Epithelial cell of esophagus (primary cell): Measurements from ENCODE around the gene DRAXIN.

Experiments
- DNase-seq: peaks from one replicate; pipeline ENCODE4 v3.0.0; 2010; ENCODE audit warnings: low read depth
- H3K4me3 ChIP-seq: 2 replicates; pipeline ENCODE4 v1.5.1; 2011; ENCODE audit warnings: mild to moderate bottlenecking, low read length, control low read depth
- TF ChIP-seq, protein P1 (sequence below): IDR thresholded peaks from 2 replicates; pipeline ENCODE4 v1.5.1; 2011; ENCODE audit warnings: low read depth, mild to moderate bottlenecking, low read length, control low read depth, inconsistent platforms; ENCODE audit not compliant: insufficient read depth; ENCODE audit errors: missing control alignments

The DRAXIN gene

DNA sequence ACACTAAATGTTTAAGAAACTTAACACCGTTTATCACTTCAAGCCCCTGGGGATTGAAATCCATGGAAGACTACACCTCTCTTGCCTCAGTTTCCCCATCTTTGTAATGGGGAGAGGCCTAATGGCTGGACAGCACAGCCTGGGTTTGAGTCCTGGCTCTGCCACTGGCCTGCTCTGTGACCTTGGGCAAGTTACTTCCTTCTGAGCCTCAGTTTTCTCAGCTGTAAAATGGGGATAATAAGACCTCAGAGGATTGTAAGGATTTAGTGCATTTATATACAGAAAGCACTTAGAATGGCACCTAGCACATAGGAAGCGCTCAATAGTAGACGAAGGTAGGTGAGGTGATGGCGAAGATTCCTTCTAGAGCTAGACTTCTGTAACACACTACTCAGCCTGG, 50.0 kb downstream of the DRAXIN start:
- H3K4me3 ChIP-seq, result no peak overlapping the region
- TF ChIP-seq, protein P1, sequence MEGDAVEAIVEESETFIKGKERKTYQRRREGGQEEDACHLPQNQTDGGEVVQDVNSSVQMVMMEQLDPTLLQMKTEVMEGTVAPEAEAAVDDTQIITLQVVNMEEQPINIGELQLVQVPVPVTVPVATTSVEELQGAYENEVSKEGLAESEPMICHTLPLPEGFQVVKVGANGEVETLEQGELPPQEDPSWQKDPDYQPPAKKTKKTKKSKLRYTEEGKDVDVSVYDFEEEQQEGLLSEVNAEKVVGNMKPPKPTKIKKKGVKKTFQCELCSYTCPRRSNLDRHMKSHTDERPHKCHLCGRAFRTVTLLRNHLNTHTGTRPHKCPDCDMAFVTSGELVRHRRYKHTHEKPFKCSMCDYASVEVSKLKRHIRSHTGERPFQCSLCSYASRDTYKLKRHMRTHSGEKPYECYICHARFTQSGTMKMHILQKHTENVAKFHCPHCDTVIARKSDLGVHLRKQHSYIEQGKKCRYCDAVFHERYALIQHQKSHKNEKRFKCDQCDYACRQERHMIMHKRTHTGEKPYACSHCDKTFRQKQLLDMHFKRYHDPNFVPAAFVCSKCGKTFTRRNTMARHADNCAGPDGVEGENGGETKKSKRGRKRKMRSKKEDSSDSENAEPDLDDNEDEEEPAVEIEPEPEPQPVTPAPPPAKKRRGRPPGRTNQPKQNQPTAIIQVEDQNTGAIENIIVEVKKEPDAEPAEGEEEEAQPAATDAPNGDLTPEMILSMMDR, result no peak
- no peak for DNase-seq

DNA sequence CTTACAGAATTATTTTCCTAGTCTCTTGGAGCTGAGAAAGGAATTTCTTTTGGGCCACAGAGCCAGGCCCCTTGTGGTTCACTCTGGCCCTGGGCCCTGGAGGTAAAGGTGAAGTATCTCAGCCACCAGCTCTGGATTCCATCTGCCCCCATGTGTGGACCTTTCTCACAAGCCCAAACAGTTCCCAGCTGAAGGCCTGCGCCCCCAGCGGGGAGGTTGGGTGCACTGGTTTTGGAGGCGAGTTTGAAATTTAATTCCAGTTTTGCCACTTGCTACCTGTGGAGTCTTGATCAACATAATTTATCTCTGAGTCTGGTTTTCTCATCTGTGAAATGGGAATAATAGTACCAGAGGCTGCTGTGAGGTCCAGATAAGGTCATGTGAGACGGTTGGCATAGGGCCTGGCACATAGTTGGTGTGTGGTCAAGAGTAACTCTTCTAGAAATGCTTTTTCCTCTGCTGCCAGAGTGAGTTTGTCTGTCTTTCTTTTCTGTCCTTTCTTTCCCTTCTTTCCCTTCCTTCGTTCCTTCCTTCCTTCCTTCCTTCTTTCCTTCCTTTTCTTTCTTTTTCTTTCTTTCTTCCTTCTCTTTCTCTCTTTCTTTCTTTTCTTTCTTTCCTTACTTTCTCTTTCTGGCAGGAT, 50.5 kb downstream of the DRAXIN start:
- DNase-seq, result no peak
- no peak overlapping the region for H3K4me3 ChIP-seq
- TF ChIP-seq, protein P1, result no peak

DNA sequence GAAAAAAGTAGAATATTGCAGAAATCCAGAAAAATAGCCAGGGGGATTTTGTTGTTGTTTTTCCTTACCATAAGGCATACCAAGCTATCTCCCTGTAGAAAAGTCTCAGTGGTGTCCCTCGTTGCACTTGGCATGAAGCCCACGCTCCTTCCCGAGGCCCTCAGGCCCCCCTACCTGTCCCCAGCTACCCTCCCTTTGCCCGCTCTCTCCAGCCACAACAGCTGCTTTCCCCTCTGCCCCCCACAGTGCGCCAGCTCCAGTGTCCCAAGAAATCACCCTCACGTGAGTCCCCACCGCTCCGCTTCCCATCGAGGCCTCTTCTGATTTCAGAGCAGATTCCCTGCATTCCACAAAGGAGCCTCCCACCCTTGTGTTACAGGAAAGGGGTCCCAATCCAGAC, 52.8 kb downstream of the DRAXIN start:
- TF ChIP-seq, protein P1, result no peak
- DNase-seq, result no peak
- no peak overlapping the region for H3K4me3 ChIP-seq

DNA sequence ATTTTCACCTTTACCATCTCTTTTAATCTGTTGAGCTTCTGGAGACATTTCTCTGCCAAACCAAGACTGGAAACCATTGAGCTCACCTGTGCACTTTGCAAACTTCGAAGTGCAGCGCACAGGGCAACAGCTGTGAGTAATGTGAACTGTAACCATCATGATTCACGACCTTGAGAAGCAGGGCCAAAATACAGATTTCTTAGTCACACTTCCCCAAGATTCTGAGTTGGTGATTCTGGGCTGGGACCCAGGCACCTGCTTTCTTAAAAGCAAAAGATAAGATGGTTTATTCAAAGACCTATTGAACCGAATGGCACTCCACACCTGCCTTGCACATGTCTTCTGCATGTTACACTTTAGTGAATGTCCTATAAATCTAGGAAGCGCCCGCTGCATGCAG, 54.6 kb downstream of the DRAXIN start:
- no peak overlapping the region for H3K4me3 ChIP-seq
- peak; percentile 60 for DNase-seq
- TF ChIP-seq, protein P1, result no peak

DNA sequence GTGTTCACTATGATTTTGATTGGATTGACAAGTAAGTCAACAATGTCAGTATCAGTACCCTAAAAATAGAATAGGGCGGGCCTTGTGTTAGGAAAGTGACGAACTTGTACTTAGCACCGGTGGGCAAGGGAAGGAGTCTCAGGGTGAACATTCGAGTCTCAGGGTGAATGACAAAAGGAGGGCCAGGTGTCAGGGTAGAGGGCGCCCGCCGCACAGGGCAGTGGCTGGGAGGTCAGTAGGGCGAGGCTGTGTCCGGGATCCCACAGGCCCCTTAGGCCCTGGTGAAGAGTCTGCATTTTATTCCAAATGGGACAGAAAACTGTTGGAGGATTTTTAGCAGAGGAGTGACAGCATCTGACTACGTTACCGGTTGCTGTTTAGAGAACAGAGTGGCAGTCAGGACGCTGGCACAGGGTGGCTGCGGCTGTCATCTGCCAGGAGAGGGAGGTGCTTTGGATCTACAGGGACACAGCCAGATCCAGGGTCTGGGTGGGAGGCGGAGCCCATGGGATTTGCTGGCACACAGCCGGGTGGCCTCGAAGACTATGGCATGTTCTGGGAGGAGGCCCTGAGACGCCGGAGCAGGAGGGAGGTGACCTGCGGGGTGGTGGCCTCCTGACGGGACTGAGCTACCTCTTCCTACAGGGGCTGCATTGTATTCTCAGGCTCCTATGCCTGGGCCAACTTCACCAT, 55.4 kb downstream of the DRAXIN start:
- TF ChIP-seq, protein P1, result no peak
- no peak overlapping the region for H3K4me3 ChIP-seq
- no peak for DNase-seq

DNA sequence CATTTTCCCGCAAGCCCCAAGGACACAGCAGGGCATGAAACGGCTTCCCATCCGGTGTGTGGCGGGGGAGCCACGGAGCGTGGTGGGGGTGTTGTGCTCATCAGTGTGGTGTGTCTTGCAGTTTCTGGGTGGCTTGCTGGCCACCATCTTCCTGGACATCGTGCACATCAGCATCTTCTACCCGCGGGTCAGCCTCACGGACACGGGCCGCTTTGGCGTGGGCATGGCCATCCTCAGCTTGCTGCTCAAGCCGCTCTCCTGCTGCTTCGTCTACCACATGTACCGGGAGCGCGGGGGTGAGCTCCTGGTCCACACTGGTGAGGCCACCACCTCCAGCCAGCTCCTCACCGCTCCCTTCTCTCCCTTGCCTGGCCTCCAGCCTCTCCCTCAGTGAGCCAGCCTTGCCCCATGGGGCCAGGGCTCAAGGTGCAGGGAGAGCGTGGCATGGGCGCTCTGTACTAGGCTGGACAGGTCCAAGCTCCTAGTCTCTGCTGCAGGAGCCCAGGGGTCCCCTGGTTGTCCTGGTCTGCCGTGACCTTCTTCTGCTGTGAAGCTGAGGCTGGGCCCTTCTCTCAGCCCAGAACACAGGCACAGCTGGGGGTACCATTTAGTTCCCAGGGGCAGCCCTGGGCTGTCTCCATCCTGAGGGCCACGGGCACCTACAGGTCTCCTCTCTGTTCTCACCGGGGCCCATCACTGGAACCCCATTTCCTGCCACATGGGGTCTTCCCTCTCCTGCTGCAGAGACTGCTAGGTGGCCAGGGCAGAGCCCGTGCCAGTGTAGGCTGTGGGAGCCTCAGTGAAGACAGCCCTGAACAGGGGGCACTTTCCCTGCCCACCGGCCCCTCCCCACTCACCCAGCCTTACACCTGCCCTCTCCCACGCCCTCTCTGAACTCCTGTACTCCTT, 57.0 kb downstream of the DRAXIN start:
- TF ChIP-seq, protein P1, result no peak
- no peak for DNase-seq
- H3K4me3 ChIP-seq, result no peak overlapping the region
